B cell (primary cell): ENCODE data around the gene NKX6-1. TPM values are rescaled to one million over a fixed set of nuclear protein-coding genes. Genes with fewer than 3 reads are reported as not detected.

Experiments
- ATAC-seq: fragments of 200-7000 bp; cut with Tn5 transposase; one replicate; pipeline ENCODE4 v1.10.0; 2021; ENCODE audit warnings: low read depth, mild to moderate bottlenecking, moderate number of reproducible peaks, moderate library complexity
- CTCF ChIA-PET: fragments of 350-600 bp; sonication (Branson Sonifier 250); formaldehyde crosslinking; loops from one replicate; lab custom pipeline; 2021; ENCODE audit warnings: antibody characterized with exemption, inconsistent platforms; lab: Charles Lee
- POLR2A ChIA-PET: fragments of 350-600 bp; sonication (Branson Sonifier 250); formaldehyde crosslinking; loops from one replicate; lab custom pipeline; 2021; ENCODE audit warnings: antibody characterized with exemption; lab: Charles Lee
- DNase-seq: peaks from one replicate; pipeline ENCODE4 v3.0.0; 2013
- H2AFZ ChIP-seq: 2 replicates; pipeline ENCODE4 v1.6.1; 2012; ENCODE audit warnings: mild to moderate bottlenecking, low read depth, low read length; ENCODE audit not compliant: insufficient read depth, poor library complexity, severe bottlenecking
- H3K27ac ChIP-seq, 2 donors: 1 replicate in 1 of 2; 2 replicates in 1 of 2; pipeline ENCODE4 v1.5.1; 2012 to 2013; ENCODE audit warnings: low read length in 2 of 2, mild to moderate bottlenecking in 2 of 2, moderate library complexity in 1 of 2
- H3K27me3 ChIP-seq, 4 experiments: fragments of 200-600 bp in 1 of 4; sonication (generic) in 1 of 4; replicated peaks in 1 of 4; 1 replicate in 2 of 4; 2 replicates in 2 of 4; pipeline versions ENCODE4 v1.6.1 to v1.7.0; 2013 to 2016; ENCODE audit warnings: low read length in 3 of 4, mild to moderate bottlenecking in 2 of 4, mixed read lengths in 1 of 4, moderate library complexity in 1 of 4; ENCODE audit not compliant: insufficient read depth in 4 of 4, control insufficient read depth in 3 of 4; ENCODE audit errors: control extremely low read depth in 1 of 4
- H3K36me3 ChIP-seq, 2 experiments: replicated peaks in 1 of 2; 1 replicate in 1 of 2; 2 replicates in 1 of 2; pipeline versions ENCODE4 v1.6.1 to v1.7.1; 2013; ENCODE audit warnings: low read length in 1 of 2; ENCODE audit not compliant: insufficient read depth in 2 of 2, control insufficient read depth in 1 of 2; ENCODE audit errors: control extremely low read depth in 1 of 2, extremely low read depth in 1 of 2
- H3K4me1 ChIP-seq, 2 donors: fragments of 200-600 bp in 1 of 2; sonication (generic) in 1 of 2; 1 replicate in 1 of 2; 2 replicates in 1 of 2; pipeline versions ENCODE4 v1.5.1 to v1.6.1; 2013 to 2017; ENCODE audit warnings: low read length in 2 of 2; ENCODE audit not compliant: control insufficient read depth in 2 of 2, insufficient read depth in 2 of 2
- H3K4me2 ChIP-seq: replicated peaks from 2 replicates; pipeline ENCODE3; 2012; ENCODE audit warnings: mild to moderate bottlenecking, low read depth, low read length; ENCODE audit not compliant: poor library complexity, severe bottlenecking
- H3K4me3 ChIP-seq, 5 experiments: fragments of 200-600 bp in 1 of 5; sonication (generic) in 1 of 5; 1 replicate in 3 of 5; 2 replicates in 2 of 5; pipeline versions ENCODE4 v1.5.1 to v1.7.0; 2011 to 2016; ENCODE audit warnings: low read length in 4 of 5, mild to moderate bottlenecking in 4 of 5, low read depth in 2 of 5, control low read depth in 1 of 5, moderate library complexity in 1 of 5; ENCODE audit not compliant: insufficient read depth in 1 of 5; ENCODE audit errors: control extremely low read depth in 1 of 5, extremely low read depth in 1 of 5
- H3K79me2 ChIP-seq: fragments of 200-600 bp; sonication (generic); one replicate; pipeline ENCODE4 v1.6.0; 2016; ENCODE audit warnings: low read length; ENCODE audit not compliant: control insufficient read depth, insufficient read depth
- H3K9ac ChIP-seq: fragments of 200-600 bp; sonication (generic); 2 replicates; pipeline ENCODE4 v1.6.1; 2017; ENCODE audit warnings: mild to moderate bottlenecking, low read length, moderate library complexity
- H3K9me3 ChIP-seq, 3 donors: one replicate each; pipeline versions ENCODE4 v1.6.1 to v1.7.1; 2013; ENCODE audit warnings: low read length in 2 of 3; ENCODE audit not compliant: control insufficient read depth in 2 of 3, insufficient read depth in 1 of 3; ENCODE audit errors: control extremely low read depth in 1 of 3
- H4K20me1 ChIP-seq: 2 replicates; pipeline ENCODE4 v1.6.0; 2012; ENCODE audit warnings: mild to moderate bottlenecking, low read length; ENCODE audit not compliant: insufficient read depth, control insufficient read depth, poor library complexity, severe bottlenecking
- H3K27ac Mint-ChIP-seq: one replicate; pipeline ENCODE4 v1.8.0; 2021; ENCODE audit warnings: mixed read lengths
- H3K27me3 Mint-ChIP-seq: one replicate; pipeline ENCODE4 v1.8.0; 2021; ENCODE audit warnings: mixed read lengths
- H3K4me1 Mint-ChIP-seq: one replicate; pipeline ENCODE4 v1.8.0; 2021; ENCODE audit warnings: mixed read lengths
- H3K4me3 Mint-ChIP-seq: one replicate; pipeline ENCODE4 v1.8.0; 2021; ENCODE audit warnings: mixed read lengths
- H3K9me3 Mint-ChIP-seq: one replicate; pipeline ENCODE4 v1.8.0; 2022; ENCODE audit warnings: mixed read lengths; ENCODE audit not compliant: insufficient read depth
- CTCF ChIP-seq: fragments of 200-600 bp; IDR thresholded peaks from one replicate; pipeline ENCODE4 v1.8.0; 2022; ENCODE audit warnings: antibody characterized with exemption, mild to moderate bottlenecking
- EZH2 ChIP-seq: IDR thresholded peaks from 2 replicates; pipeline ENCODE4 v1.6.1; 2012; ENCODE audit warnings: borderline replicate concordance, low read depth, mild to moderate bottlenecking, moderate library complexity, low read length; ENCODE audit not compliant: insufficient read depth, poor library complexity, severe bottlenecking
- WGBS: methylation state at CpG from one replicate; pipeline ENCODE4 v1.1.5; 2013; ENCODE audit warnings: missing lambda C conversion rate; ENCODE audit not compliant: insufficient coverage; 5-methylcytosine and 5-hydroxymethylcytosine counted together
- intact Hi-C: fragments of 100-400 bp; cut with micrococcal nuclease; formaldehyde crosslinking; loops from one replicate; pipeline ENCODE4 v1.10.0; 2022
- polyA plus RNA-seq: library from polyadenylated mRNA; depleted of rRNA; stranded (reverse); fragments of >200 nt; gene quantifications from 2 replicates; pipeline ENCODE4 v1.2.3, GENCODE V29; 2012
- total RNA-seq, 2 donors: library from RNA; stranded (reverse); fragments of 120-200 nt in 1 of 2; gene quantifications; 1 replicate in 1 of 2; 2 replicates in 1 of 2; pipeline versions ENCODE4 v1.2.3 to v1.2.4, GENCODE V29; 2013 to 2022

The NKX6-1 gene
- total and polyA plus RNA-seq, 2 donors (not counting 1 experiment from before 2014, with no cell fraction given) = not detected

DNA sequence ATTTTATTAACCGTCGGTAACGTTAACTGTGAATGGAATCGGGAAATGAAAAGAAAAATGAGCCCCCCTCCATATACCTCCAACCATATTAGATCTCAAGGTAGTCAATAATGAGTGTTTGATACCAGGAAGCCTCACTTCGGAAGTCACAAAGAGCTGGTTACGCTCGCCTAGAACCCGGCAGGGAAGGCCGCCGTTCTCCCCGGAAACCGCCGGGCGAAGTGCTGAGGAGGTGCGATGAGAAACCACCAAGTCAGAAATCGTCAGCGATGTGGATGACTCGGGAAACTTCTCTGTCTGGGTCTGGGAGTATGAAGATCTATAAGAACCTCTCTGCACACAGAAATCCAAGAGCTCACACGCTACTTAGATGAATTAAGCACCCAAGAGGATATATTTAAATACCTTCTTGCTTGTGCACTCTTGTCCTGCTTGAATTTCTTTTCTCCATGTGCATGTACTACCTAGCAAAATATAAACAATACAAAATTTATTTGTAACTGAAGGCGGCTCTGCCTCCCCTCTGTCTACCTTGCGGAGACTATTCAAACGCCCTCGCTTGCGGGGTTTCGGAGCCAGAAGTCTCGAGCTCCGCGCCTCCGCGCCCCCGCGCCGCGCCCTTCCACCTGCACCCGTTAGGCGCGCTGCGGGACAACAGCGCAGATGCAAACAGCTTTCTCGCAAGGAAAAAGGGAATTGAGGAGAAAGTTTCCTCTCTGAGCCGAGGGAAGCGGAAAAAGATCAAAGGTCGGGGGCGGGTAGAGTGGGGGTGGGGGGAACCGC is 17.8 kb downstream of the NKX6-1 start:
- CTCF ChIA-PET = no interaction called here

More for the DNA sequence above, 17.8 kb downstream of the NKX6-1 start:
- TF ChIP-seq EZH2 = no peak
- TF ChIP-seq CTCF = no peak
- peaks cover 0 to 63% (median 31%) of the 10 kb centered on the region in 4 experiments for H3K27me3 ChIP-seq
- H3K4me2 ChIP-seq = no peak overlapping the region
- DNase-seq = peak; percentile 8
- H3K4me1 ChIP-seq = peaks cover 4 to 7% of the 10 kb centered on the region in 2 donors
- H4K20me1 ChIP-seq = no peaks in the 10 kb centered on the region
- H3K9ac ChIP-seq = no peak overlapping the region
- H3K4me3 ChIP-seq = no peak overlapping the region
- no peaks in the 10 kb centered on the region for H3K36me3 ChIP-seq
- 11% methylated on average over 34 of the region's 45 CpGs for WGBS
- no peak overlapping the region for H3K4me3 Mint-ChIP-seq
- peaks cover 2% of the 10 kb centered on the region for H3K9me3 Mint-ChIP-seq
- H2AFZ ChIP-seq = peak overlapping the region; percentile 31
- H3K9me3 ChIP-seq = peaks cover 0 to 36% (median 1%) of the 10 kb centered on the region in 3 donors
- no peak overlapping the region for H3K27ac Mint-ChIP-seq
- no peak for ATAC-seq
- peaks cover 63% of the 10 kb centered on the region for H3K27me3 Mint-ChIP-seq
- POLR2A ChIA-PET = no interaction called here
- H3K4me1 Mint-ChIP-seq = peaks cover 3% of the 10 kb centered on the region
- intact Hi-C loops = no loop called here
- no peaks in the 10 kb centered on the region for H3K79me2 ChIP-seq
- H3K27ac ChIP-seq = no peak overlapping the region
